HEK293 (cell line): ENCODE data around the gene GTF2H2C.

Source experiments
- CTCF ChIP-seq: fragments of 450-650 bp; formaldehyde crosslinking; IDR thresholded peaks from 2 replicates; pipeline ENCODE4 v1.5.1; 2016; ENCODE audit warnings: missing biosample characterization, missing genetic modification characterization
- HOXA7 ChIP-seq: sonication (generic); formaldehyde crosslinking; IDR thresholded peaks from 2 replicates; pipeline ENCODE4 v1.8.1; 2022; ENCODE audit warnings: missing genetic modification reagents, borderline replicate concordance
- REPIN1 ChIP-seq: fragments of 450-650 bp; formaldehyde crosslinking; IDR thresholded peaks from 2 replicates; pipeline ENCODE4 v1.5.1; 2017; ENCODE audit warnings: missing biosample characterization, missing genetic modification characterization, low read depth

GRCh38 chr5:69528035-69528434 is 32.0 kb upstream of the GTF2H2C start:
- TF ChIP-seq REPIN1 (tag by site-specific recombination) (no peak), CTCF (tag by site-specific recombination) (no peak), HOXA7 (CRISPR knock-in tag) (no peak)
